K562 (cell line): ENCODE results near the gene MANBA.

ENCODE experiments used
- CEBPG ChIP-seq, 3 experiments: fragments of 200-800 bp in 1 of 3; sonication (Bioruptor generic) in 1 of 3; sonication (generic) in 1 of 3; formaldehyde crosslinking in 1 of 3; IDR thresholded peaks in 2 of 3; conservative IDR thresholded peaks in 1 of 3; 2 replicates each; pipeline versions ENCODE4 v1.6.1 to v1.8.0; 2016 to 2022; ENCODE audit warnings: missing compliant biosample characterization in 2 of 3, missing genetic modification characterization in 2 of 3, mild to moderate bottlenecking in 1 of 3, missing genetic modification reagents in 1 of 3
- CTCF ChIP-seq, 3 experiments: IDR thresholded peaks in 2 of 3; conservative IDR thresholded peaks in 1 of 3; 2 replicates each; pipeline ENCODE4 v1.5.1; 2011 to 2012; ENCODE audit warnings: low read length in 3 of 3, mild to moderate bottlenecking in 3 of 3, control low read depth in 2 of 3, improper control_type of control experiment in 1 of 3, inconsistent platforms in 1 of 3, low read depth in 1 of 3, mixed read lengths in 1 of 3, moderate library complexity in 1 of 3; ENCODE audit not compliant: insufficient read depth in 2 of 3
- GABPA ChIP-seq: fragments of 200-800 bp; sonication (Bioruptor generic); conservative IDR thresholded peaks from 2 replicates; pipeline ENCODE4 v1.6.1; 2016; ENCODE audit warnings: low read depth, missing genetic modification characterization, missing compliant biosample characterization
- POLR2A ChIP-seq: fragments of 450-650 bp; conservative IDR thresholded peaks from 2 replicates; pipeline ENCODE4 v1.6.1; 2016
- PRMT5 ChIP-seq: sonication (generic); formaldehyde crosslinking; IDR thresholded peaks from 2 replicates; pipeline ENCODE4 v1.5.0; 2020; ENCODE audit warnings: missing genetic modification reagents
- RAD21 ChIP-seq, 2 experiments: fragments of 250-450 bp in 1 of 2; fragments of 450-650 bp in 1 of 2; sonication (Bioruptor Pico) in 1 of 2; formaldehyde crosslinking in 1 of 2; IDR thresholded peaks in 1 of 2; conservative IDR thresholded peaks in 1 of 2; 2 replicates each; pipeline versions ENCODE4 v1.4.0 to v1.8.0; 2020 to 2022; ENCODE audit warnings: mild to moderate bottlenecking in 2 of 2, moderate library complexity in 1 of 2
- SP1 ChIP-seq: sonication (generic); formaldehyde crosslinking; IDR thresholded peaks from 2 replicates; pipeline ENCODE4 v1.8.1; 2022; ENCODE audit warnings: mild to moderate bottlenecking, missing genetic modification reagents
- TEAD2 ChIP-seq: fragments of 450-650 bp; IDR thresholded peaks from 2 replicates; pipeline ENCODE4 v1.6.1; 2016; ENCODE audit warnings: missing genetic modification characterization, control low read depth, missing compliant biosample characterization
- ZBED1 ChIP-seq: IDR thresholded peaks from 2 replicates; pipeline ENCODE4 v1.6.1; 2014
- ZNF589 ChIP-seq: fragments of 200-800 bp; sonication (Bioruptor generic); IDR thresholded peaks from 2 replicates; pipeline ENCODE4 v1.6.1; 2016; ENCODE audit warnings: low read depth, missing genetic modification characterization, missing compliant biosample characterization

GRCh38 chr4:102807345-102807744 lies 46.6 kb upstream of the MANBA start:
- no peak for TF ChIP-seq TEAD2 (tag)
- no peak for TF ChIP-seq SP1 (CRISPR knock-in tag)
- TF ChIP-seq ZBED1, result no peak
- TF ChIP-seq CEBPG (CRISPR knock-in tag; IDR thresholded peaks at IDR 0.05), result no peak
- no peak for TF ChIP-seq CEBPG (tag; conservative IDR thresholded peaks at IDR 0.05 in 1 of 2, IDR thresholded peaks at IDR 0.05 in 1 of 2)
- no peak for TF ChIP-seq GABPA (tag)
- no peak for TF ChIP-seq ZNF589 (CRISPR knock-in tag)
- no peak for TF ChIP-seq CTCF (IDR thresholded peaks at IDR 0.05 in 2 of 3, conservative IDR thresholded peaks at IDR 0.05 in 1 of 3; ENCODE audit: insufficient read depth in 2 of 3, low read depth in 1 of 3, low read length in 3 of 3)
- no peak for TF ChIP-seq RAD21 (CRISPR knock-in tag; conservative IDR thresholded peaks at IDR 0.05 in 1 of 2, IDR thresholded peaks at IDR 0.05 in 1 of 2)
- no peak for TF ChIP-seq PRMT5
- no peak for TF ChIP-seq POLR2A
